PFSK-1 (cell line): ENCODE results near the gene LSP1.

Experiments used
- REST ChIP-seq, 2 experiments: IDR thresholded peaks; 2 replicates each; pipeline versions ENCODE4 v1.6.1 to v1.8.0; 2011 to 2012; ENCODE audit warnings: low read depth in 2 of 2, low read length in 2 of 2, control low read depth in 1 of 2, inconsistent platforms in 1 of 2, mild to moderate bottlenecking in 1 of 2, moderate library complexity in 1 of 2; ENCODE audit not compliant: insufficient read depth in 1 of 2
- SIN3A ChIP-seq: IDR thresholded peaks from 2 replicates; pipeline ENCODE4 v1.6.1; 2012; ENCODE audit warnings: mild to moderate bottlenecking, low read length, moderate library complexity, borderline replicate concordance; ENCODE audit not compliant: insufficient read depth
- TAF1 ChIP-seq: IDR thresholded peaks from 2 replicates; pipeline ENCODE4 v1.6.1; 2012; ENCODE audit warnings: low read length, control low read depth, borderline replicate concordance; ENCODE audit not compliant: insufficient read depth

- TF ChIP-seq TAF1 (no peak), SIN3A (no peak), REST (IDR thresholded peaks at IDR 0.05; ENCODE audit: insufficient read depth in 1 of 2, low read depth in 2 of 2, low read length in 2 of 2) (no peak)
These were observed 80.8 kb downstream of the LSP1 start for GRCh38 chr11:1933416-1934334.
